GM19025 (cell line): ENCODE data around the gene RALGAPB.
"Not testable (repeated sequence)": the region's sequence is repeated elsewhere in the genome, so short reads cannot be mapped to it uniquely, and the experiment has no call there.

Experiments
- ATAC-seq: cut with Tn5 transposase; IDR thresholded peaks from one replicate; pipeline ENCODE4 v1.9.1; 2021; ENCODE audit warnings: mild to moderate bottlenecking, low read depth, moderate library complexity; ENCODE audit not compliant: unreplicated experiment

Gene RALGAPB

GRCh38 chr20:38581013-38581412 lies 108.4 kb downstream of the RALGAPB start, which contains the start of gene ADIG:
ADIG (plus strand) TSS chr20:38581197; CDS start chr20:38581251, 54 bp downstream.
- ATAC-seq = no peak

DNA sequence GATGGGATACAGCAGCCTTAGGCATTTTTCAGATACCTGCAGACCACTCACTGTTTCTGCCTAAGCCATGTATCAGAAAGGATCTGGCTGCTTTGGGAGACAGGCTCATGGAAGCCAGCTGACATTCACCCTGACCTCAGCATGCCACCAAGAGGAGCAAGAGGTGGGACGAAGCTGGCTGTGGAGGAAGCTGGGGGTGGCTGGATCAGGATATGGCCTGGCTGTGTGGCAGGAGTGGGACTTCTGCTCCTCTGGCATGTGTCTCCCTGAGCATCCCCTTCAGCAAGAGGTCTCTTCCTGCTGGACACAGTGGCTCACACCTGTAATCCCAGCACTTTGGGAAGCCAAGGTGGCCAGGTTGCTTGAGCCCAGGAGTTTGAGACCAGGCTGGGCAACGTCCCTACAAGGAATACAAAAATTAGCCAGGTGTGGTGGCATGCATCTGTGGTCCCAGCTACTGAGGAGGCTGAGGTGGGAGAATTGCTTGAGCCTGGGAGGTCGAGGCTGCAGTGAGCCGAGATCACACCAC lies 109.3 kb downstream of the RALGAPB start:
- ATAC-seq = no peak

DNA sequence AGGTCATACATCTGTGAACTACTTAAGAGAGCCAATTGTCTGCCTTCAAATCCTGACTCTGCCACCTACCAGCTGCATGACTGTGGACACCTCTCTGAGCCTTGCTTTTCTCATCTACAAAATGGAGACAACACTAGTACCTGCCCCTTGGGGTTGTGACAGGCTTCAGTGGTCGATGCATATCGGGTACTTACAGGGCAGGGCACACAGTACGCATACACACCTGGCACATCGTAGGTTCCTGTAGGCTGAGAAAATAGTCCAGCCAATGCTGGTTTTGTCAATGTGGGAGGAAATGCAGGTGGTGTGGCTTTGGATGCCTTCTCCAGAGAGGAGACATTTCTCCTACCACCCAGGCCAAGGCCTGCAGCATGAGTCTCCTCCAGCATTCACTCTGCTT lies 110.7 kb downstream of the RALGAPB start:
- ATAC-seq = no peak

DNA sequence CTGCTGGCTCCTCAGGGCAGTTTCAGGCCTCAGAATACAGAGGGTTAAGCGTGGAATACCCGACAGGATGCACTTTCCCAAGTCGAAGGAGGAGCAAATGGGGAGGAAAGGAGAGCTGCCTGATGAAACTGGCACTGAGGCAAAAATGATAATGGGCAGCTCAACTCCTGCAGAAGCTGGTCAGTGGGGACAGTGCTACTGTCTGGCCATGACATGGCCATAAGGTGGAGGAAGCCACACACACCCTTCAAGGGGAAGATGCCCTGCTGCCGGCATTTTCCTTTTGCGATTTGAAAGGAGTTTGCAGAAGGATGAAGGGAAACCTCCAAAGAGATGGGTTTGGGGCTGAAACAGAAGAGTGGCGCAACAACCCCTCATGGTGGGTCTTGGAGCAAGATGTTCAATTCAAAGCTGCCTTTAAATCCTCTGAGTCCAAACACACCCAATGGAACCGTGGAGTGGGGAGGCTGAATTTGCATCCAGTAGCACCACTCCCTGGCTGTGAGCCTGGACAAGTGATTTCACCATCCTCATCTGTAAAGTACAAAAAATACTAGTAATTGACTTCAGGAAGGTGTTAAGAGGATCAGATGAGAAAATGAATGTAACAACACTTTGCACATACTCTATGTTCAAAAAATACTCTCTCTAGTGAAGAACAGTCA lies 111.6 kb downstream of the RALGAPB start:
- ATAC-seq = no peak

- ATAC-seq = no peak
Observed at GRCh38 chr20:38585404-38586180, 112.9 kb downstream of the RALGAPB start.

DNA sequence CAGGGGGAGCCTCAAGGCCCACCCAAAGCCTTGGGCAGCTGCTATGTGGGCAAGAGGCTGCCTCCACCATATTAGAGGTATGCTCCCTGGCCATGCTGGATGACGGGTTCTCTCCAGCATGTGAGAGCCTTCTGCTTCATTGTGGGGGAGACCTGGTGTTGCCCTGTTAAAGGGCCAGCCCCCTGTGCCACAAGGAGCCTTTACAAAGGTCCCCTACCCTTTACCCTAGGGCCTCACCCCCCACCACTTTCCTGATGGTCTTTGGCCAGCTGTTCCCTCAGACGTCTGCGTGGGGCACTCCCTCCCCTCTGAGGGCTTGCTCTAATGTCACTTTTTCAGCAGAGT lies 113.5 kb downstream of the RALGAPB start:
- no peak for ATAC-seq

DNA sequence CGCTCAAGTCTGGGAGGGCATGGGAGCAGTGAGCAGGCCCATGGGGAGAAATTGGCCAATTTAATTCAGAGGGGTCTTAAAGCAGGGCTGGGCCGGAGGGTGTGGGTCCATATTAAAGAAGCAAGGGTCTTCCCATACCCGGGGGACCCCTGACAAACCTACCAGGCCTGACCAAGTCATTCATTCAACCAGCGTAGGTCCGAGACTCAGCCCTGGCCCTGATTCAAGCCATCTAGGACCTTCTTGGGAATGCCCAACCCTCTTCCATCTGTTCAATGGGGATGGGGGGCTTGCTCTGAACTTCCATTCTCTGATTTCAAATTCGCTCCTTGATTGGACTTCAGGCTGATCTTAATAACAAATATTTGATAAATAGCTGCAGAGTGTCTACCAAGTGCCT lies 115.7 kb downstream of the RALGAPB start:
- ATAC-seq = no peak

DNA sequence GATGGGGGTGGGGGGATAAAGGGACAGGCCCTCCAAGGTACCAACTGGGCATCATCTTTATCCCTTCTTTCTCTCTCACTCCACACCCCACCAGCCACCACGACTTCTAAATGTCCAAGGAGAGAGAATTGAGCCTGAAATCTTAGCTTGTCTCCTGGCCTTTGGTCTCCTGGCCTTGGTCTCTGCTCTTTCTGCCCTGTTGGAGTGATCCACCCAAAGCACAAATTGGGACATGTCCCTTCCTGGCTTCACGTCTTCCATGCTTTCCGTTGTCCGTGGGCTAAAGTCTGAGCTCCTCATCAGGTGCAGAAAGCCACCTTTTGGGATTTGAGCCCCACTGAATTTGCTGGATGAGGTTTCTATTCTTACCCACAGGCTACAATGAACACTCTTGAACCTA lies 116.7 kb downstream of the RALGAPB start:
- ATAC-seq = no peak

- ATAC-seq = no peak
Observed at GRCh38 chr20:38589967-38590675, 117.5 kb downstream of the RALGAPB start.

- ATAC-seq = no peak
Observed at GRCh38 chr20:38590676-38591473, 118.2 kb downstream of the RALGAPB start.

GRCh38 chr20:38591474-38592410 lies 119.1 kb downstream of the RALGAPB start:
- ATAC-seq = no peak

DNA sequence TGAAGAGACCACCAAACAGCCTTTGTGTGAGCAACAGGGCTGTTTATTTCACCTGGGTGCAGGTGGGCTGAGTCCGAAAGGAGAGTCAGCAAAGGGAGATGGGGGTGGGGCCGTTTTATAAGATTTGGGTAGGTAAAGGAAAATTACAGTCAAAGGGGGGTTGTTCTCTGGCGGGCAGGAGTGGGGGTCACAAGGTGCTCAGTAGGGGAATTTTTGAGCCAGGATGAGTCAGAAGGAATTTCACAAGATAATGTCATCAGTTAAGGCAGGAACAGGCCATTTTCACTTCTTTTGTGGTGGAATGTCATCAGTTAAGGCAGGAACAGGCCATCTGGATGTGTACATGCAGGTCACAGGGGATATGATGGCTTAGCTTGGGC lies 119.8 kb downstream of the RALGAPB start:
- not testable (repeated sequence) for ATAC-seq

- not testable (repeated sequence) for ATAC-seq
Observed at GRCh38 chr20:38594281-38594680, 121.6 kb downstream of the RALGAPB start.

- ATAC-seq = not testable (repeated sequence)
Observed at GRCh38 chr20:38595886-38596285, 123.2 kb downstream of the RALGAPB start.

GRCh38 chr20:38599410-38599882 lies 126.8 kb downstream of the RALGAPB start:
- no peak for ATAC-seq

- ATAC-seq = no peak
Observed at GRCh38 chr20:38600057-38600456, 127.4 kb downstream of the RALGAPB start.

- no peak for ATAC-seq
Observed at GRCh38 chr20:38601216-38602184, 128.9 kb downstream of the RALGAPB start, which contains the start of gene ARHGAP40. ARHGAP40 (plus strand) TSS chr20:38601809.

DNA sequence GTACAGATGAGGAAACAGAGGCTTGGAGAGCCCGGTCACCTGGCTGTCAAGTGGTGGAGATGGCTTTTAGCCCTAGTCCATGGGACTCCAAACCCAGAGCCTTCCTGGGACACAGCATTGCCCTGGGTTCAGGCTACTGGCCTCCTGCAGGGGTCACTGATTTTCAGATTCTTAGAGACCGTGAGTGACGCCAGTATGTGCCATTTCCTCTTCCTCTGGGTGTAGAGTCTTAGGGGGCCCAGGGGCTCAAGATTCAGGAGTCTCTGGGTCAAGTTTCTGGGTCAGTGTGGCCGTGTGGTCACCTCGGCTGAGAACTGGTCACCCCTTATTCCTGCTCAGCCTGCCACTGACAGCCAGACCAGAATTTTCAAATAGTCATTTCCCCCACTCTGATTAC lies 129.5 kb downstream of the RALGAPB start:
- ATAC-seq = no peak
